ENCODE results near the gene ARHGAP6.

ARHGAP6 gene

GRCh38 chrX:11419102-11419501, 246.6 kb downstream of the ARHGAP6 start:
- Histone ChIP-seq H3K27me3 (ENCODE audit: insufficient read depth, insufficient read length) (no peaks in the 10 kb centered on the region), H3K4me1 (ENCODE audit: insufficient read depth, insufficient read length) (no peaks in the 10 kb centered on the region), H3K9ac (ENCODE audit: insufficient read length, low read depth) (no peak overlapping the region), H3K36me3 (ENCODE audit: insufficient read depth, insufficient read length, low read length) (no peaks in the 10 kb centered on the region), H3K9me3 (ENCODE audit: insufficient read depth, low read length) (no peaks in the 10 kb centered on the region), H3K4me3 (ENCODE audit: insufficient read length, low read depth) (no peak overlapping the region)
- no peak for DNase-seq (ENCODE audit: low read depth, low spot score)
- TF ChIP-seq ZNF274 (IDR thresholded peaks at IDR 0.05; ENCODE audit: low read depth, low read length) = no peak
- TF ChIP-seq SUZ12 (IDR thresholded peaks at IDR 0.05; ENCODE audit: extremely low read depth, insufficient read depth, insufficient read length) = no peak
- TF ChIP-seq YY1 (IDR thresholded peaks at IDR 0.05; ENCODE audit: insufficient read depth, insufficient read length) = no peak

DNA sequence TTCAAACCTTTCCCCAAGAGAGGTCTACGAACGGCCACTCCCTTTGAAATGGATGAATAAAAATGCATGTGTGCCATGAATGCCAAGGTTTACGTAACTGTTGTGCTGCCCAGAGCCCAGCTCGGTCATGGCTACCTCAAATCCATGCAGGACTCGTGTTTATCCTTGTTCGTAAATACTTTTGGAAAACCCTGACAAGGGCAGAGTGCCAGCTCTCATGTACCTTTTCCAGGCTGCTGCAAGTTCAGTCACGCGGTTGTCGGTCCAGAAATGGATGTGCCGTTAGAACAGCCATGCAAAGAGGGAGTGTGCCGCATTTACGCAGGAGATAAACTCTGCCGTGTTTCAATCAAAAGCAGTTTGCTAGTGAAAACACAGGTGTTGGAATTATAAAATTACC, 249.1 kb downstream of the ARHGAP6 start:
- Histone ChIP-seq H3K4me3 (ENCODE audit: insufficient read length, low read depth) (no peak overlapping the region), H3K4me1 (ENCODE audit: insufficient read depth, insufficient read length) (no peaks in the 10 kb centered on the region), H3K36me3 (ENCODE audit: insufficient read depth, insufficient read length, low read length) (no peaks in the 10 kb centered on the region), H3K9me3 (ENCODE audit: insufficient read depth, low read length) (no peaks in the 10 kb centered on the region), H3K27me3 (ENCODE audit: insufficient read depth, insufficient read length) (no peaks in the 10 kb centered on the region), H3K9ac (ENCODE audit: insufficient read length, low read depth) (no peak overlapping the region)
- no peak for DNase-seq (ENCODE audit: low read depth, low spot score)
- TF ChIP-seq SUZ12 (IDR thresholded peaks at IDR 0.05; ENCODE audit: extremely low read depth, insufficient read depth, insufficient read length) (no peak), ZNF274 (IDR thresholded peaks at IDR 0.05; ENCODE audit: low read depth, low read length) (no peak), YY1 (IDR thresholded peaks at IDR 0.05; ENCODE audit: insufficient read depth, insufficient read length) (no peak)

DNA sequence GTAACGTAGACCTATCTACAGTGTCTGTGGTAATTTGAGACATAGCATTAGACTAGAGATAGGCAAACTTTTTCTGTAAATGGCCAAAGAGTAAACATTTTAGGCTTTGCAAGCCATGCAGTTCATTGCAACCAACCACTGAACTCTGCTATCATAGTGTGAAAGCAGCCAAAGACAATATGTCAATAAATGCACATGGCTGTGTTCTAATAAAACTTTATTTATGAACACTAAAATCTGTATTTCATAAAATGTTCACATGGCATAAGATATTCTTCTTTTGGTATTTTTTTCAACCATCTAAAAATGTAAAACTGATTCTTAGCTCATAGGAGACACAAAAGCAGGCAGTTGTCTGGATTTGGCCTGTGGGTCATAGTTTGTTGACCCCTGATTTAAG, 251.6 kb downstream of the ARHGAP6 start:
- H3K9ac ChIP-seq (ENCODE audit: insufficient read length, low read depth) = no peak overlapping the region

GRCh38 chrX:11412715-11413623, 252.8 kb downstream of the ARHGAP6 start:
- no peaks in the 10 kb centered on the region for H3K27me3 ChIP-seq (ENCODE audit: insufficient read depth, insufficient read length)
- H3K4me3 ChIP-seq (ENCODE audit: insufficient read length, low read depth) = no peak overlapping the region
- no peak overlapping the region for H3K9ac ChIP-seq (ENCODE audit: insufficient read length, low read depth)
- H3K36me3 ChIP-seq (ENCODE audit: insufficient read depth, insufficient read length, low read length) = no peaks in the 10 kb centered on the region
- TF ChIP-seq ZNF274 (IDR thresholded peaks at IDR 0.05; ENCODE audit: low read depth, low read length) (no peak), SUZ12 (IDR thresholded peaks at IDR 0.05; ENCODE audit: extremely low read depth, insufficient read depth, insufficient read length) (no peak), YY1 (IDR thresholded peaks at IDR 0.05; ENCODE audit: insufficient read depth, insufficient read length) (no peak)
- H3K4me1 ChIP-seq (ENCODE audit: insufficient read depth, insufficient read length) = no peaks in the 10 kb centered on the region
- no peak for DNase-seq (ENCODE audit: low read depth, low spot score)
- H3K9me3 ChIP-seq (ENCODE audit: insufficient read depth, low read length) = no peaks in the 10 kb centered on the region

More for the DNA sequence above, 251.6 kb downstream of the ARHGAP6 start:
- Histone ChIP-seq H3K9me3 (ENCODE audit: insufficient read depth, low read length) (no peaks in the 10 kb centered on the region), H3K27me3 (ENCODE audit: insufficient read depth, insufficient read length) (no peaks in the 10 kb centered on the region), H3K36me3 (ENCODE audit: insufficient read depth, insufficient read length, low read length) (no peaks in the 10 kb centered on the region), H3K4me3 (ENCODE audit: insufficient read length, low read depth) (no peak overlapping the region), H3K4me1 (ENCODE audit: insufficient read depth, insufficient read length) (no peaks in the 10 kb centered on the region)
- no peak for DNase-seq (ENCODE audit: low read depth, low spot score)
- no peak for TF ChIP-seq SUZ12 (IDR thresholded peaks at IDR 0.05; ENCODE audit: extremely low read depth, insufficient read depth, insufficient read length)
- no peak for TF ChIP-seq ZNF274 (IDR thresholded peaks at IDR 0.05; ENCODE audit: low read depth, low read length)
- TF ChIP-seq YY1 (IDR thresholded peaks at IDR 0.05; ENCODE audit: insufficient read depth, insufficient read length) = no peak

DNA sequence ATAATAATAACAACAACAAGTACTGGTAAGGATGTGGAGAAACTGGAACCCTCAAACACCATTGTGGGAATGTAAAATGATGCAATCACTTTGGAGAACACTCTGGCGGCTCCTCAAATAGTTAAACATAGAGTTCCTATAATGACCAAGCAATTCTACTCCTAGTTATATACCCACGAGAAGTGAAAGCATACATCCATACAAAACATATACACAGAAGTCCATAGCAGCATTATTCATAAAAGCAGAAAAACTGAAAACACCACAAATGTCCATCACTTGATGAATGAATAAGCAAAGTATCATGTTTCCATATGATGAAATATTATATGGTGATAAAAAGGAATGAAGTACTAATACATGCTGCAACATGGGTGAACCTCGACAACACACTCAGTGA, 255.8 kb downstream of the ARHGAP6 start:
- TF ChIP-seq ZNF274 (IDR thresholded peaks at IDR 0.05; ENCODE audit: low read depth, low read length) (no peak), SUZ12 (IDR thresholded peaks at IDR 0.05; ENCODE audit: extremely low read depth, insufficient read depth, insufficient read length) (no peak), YY1 (IDR thresholded peaks at IDR 0.05; ENCODE audit: insufficient read depth, insufficient read length) (no peak)

DNA sequence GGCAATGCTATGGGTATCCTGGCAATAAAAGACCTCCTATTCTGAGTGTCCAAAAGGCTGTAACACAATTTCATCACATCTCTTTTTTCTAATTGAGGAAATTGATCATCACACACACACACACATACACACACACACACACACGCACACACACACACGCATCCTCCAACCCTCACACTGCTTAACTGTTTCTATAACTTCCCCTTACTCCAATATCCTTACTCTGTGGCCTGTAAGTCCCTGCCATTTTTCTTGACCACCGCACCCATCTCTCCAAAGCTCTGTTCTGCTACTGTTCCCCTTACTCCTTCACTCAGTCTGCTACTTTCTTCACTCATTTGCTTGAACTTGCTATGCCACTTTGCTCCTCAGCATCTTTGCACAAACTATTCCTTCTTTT, 256.9 kb downstream of the ARHGAP6 start:
- Histone ChIP-seq H3K36me3 (ENCODE audit: insufficient read depth, insufficient read length, low read length) (no peaks in the 10 kb centered on the region), H3K9me3 (ENCODE audit: insufficient read depth, low read length) (no peaks in the 10 kb centered on the region), H3K27me3 (ENCODE audit: insufficient read depth, insufficient read length) (no peaks in the 10 kb centered on the region), H3K9ac (ENCODE audit: insufficient read length, low read depth) (no peak overlapping the region), H3K4me3 (ENCODE audit: insufficient read length, low read depth) (no peak overlapping the region), H3K4me1 (ENCODE audit: insufficient read depth, insufficient read length) (no peaks in the 10 kb centered on the region)
- DNase-seq (ENCODE audit: low read depth, low spot score) = no peak
- TF ChIP-seq ZNF274 (IDR thresholded peaks at IDR 0.05; ENCODE audit: low read depth, low read length) (no peak), YY1 (IDR thresholded peaks at IDR 0.05; ENCODE audit: insufficient read depth, insufficient read length) (no peak), SUZ12 (IDR thresholded peaks at IDR 0.05; ENCODE audit: extremely low read depth, insufficient read depth, insufficient read length) (no peak)

More for the DNA sequence above, 255.8 kb downstream of the ARHGAP6 start:
- no peaks in the 10 kb centered on the region for H3K4me1 ChIP-seq (ENCODE audit: insufficient read depth, insufficient read length)
- H3K9me3 ChIP-seq (ENCODE audit: insufficient read depth, low read length) = no peaks in the 10 kb centered on the region
- no peak overlapping the region for H3K9ac ChIP-seq (ENCODE audit: insufficient read length, low read depth)
- H3K27me3 ChIP-seq (ENCODE audit: insufficient read depth, insufficient read length) = no peaks in the 10 kb centered on the region
- no peak for DNase-seq (ENCODE audit: low read depth, low spot score)
- no peak overlapping the region for H3K4me3 ChIP-seq (ENCODE audit: insufficient read length, low read depth)
- no peaks in the 10 kb centered on the region for H3K36me3 ChIP-seq (ENCODE audit: insufficient read depth, insufficient read length, low read length)

- no peak overlapping the region for H3K9ac ChIP-seq (ENCODE audit: insufficient read length, low read depth)
- H3K27me3 ChIP-seq (ENCODE audit: insufficient read depth, insufficient read length) = no peaks in the 10 kb centered on the region
- TF ChIP-seq SUZ12 (IDR thresholded peaks at IDR 0.05; ENCODE audit: extremely low read depth, insufficient read depth, insufficient read length) = no peak
- no peak for TF ChIP-seq ZNF274 (IDR thresholded peaks at IDR 0.05; ENCODE audit: low read depth, low read length)
- TF ChIP-seq YY1 (IDR thresholded peaks at IDR 0.05; ENCODE audit: insufficient read depth, insufficient read length) = no peak
- no peak overlapping the region for H3K4me3 ChIP-seq (ENCODE audit: insufficient read length, low read depth)
- no peak for DNase-seq (ENCODE audit: low read depth, low spot score)
- H3K36me3 ChIP-seq (ENCODE audit: insufficient read depth, insufficient read length, low read length) = no peaks in the 10 kb centered on the region
- H3K9me3 ChIP-seq (ENCODE audit: insufficient read depth, low read length) = no peaks in the 10 kb centered on the region
- no peaks in the 10 kb centered on the region for H3K4me1 ChIP-seq (ENCODE audit: insufficient read depth, insufficient read length)
These were observed 257.7 kb downstream of the ARHGAP6 start for GRCh38 chrX:11408109-11408405.
